Caco-2 (cell line): ENCODE measurements around the gene USP26. TPM values are rescaled to one million over a fixed set of nuclear protein-coding genes. Genes with fewer than 3 reads are reported as not detected.

ENCODE experiments used
- BruUV-seq: library from RNA; stranded (reverse); fragments of 400-500 nt; replicated peaks from 2 replicates; lab custom pipeline; 2021; lab: Mats Ljungman, UMichigan
- CTCF ChIA-PET: fragments of 300-600 bp; sonication (Branson Sonifier 250); formaldehyde crosslinking; loops from one replicate; lab custom pipeline; 2022; ENCODE audit warnings: antibody characterized with exemption; lab: Charles Lee
- POLR2A ChIA-PET: fragments of 300-600 bp; sonication (Branson Sonifier 250); formaldehyde crosslinking; loops from one replicate; lab custom pipeline; 2022; ENCODE audit warnings: antibody characterized with exemption; lab: Charles Lee
- DNase-seq, 2 experiments: peaks; one replicate each; pipeline versions ENCODE4 v3.0.0 to v3.0.0-alpha.2; 2020 to 2022
- H3K27me3 ChIP-seq: replicated peaks from 2 replicates; pipeline ENCODE4 v1.6.0; 2011; ENCODE audit warnings: low read length; ENCODE audit not compliant: control insufficient read depth, insufficient read depth
- H3K36me3 ChIP-seq: 2 replicates; pipeline ENCODE4 v1.5.1; 2011; ENCODE audit warnings: low read length; ENCODE audit not compliant: control insufficient read depth, insufficient read depth
- H3K4me1 ChIP-seq: fragments of 250-450 bp; sonication (Bioruptor Pico); 2 replicates; pipeline ENCODE4 v1.5.1; 2020; ENCODE audit warnings: mild to moderate bottlenecking
- H3K4me3 ChIP-seq: 2 replicates; pipeline ENCODE4 v1.5.1; 2011; ENCODE audit warnings: low read depth, mild to moderate bottlenecking, control low read depth, low read length
- H3K9me3 ChIP-seq: fragments of 250-450 bp; sonication (Bioruptor Pico); 2 replicates; pipeline ENCODE4 v1.5.1; 2020; ENCODE audit warnings: mild to moderate bottlenecking, moderate library complexity
- H3K27ac Mint-ChIP-seq: one replicate; pipeline ENCODE4 v1.8.0; 2022; ENCODE audit warnings: mixed read lengths; ENCODE audit not compliant: unreplicated experiment
- H3K27me3 Mint-ChIP-seq: one replicate; pipeline ENCODE4 v1.8.0; 2022; ENCODE audit warnings: mixed read lengths; ENCODE audit not compliant: insufficient read depth, unreplicated experiment
- H3K36me3 Mint-ChIP-seq: one replicate; pipeline ENCODE4 v1.8.0; 2022; ENCODE audit warnings: mild to moderate bottlenecking, mixed read lengths; ENCODE audit not compliant: insufficient read depth, unreplicated experiment
- H3K4me1 Mint-ChIP-seq: one replicate; pipeline ENCODE4 v1.8.0; 2022; ENCODE audit warnings: low read depth, mixed read lengths; ENCODE audit not compliant: unreplicated experiment
- H3K4me3 Mint-ChIP-seq: one replicate; pipeline ENCODE4 v1.8.0; 2022; ENCODE audit warnings: mild to moderate bottlenecking, moderate library complexity, mixed read lengths; ENCODE audit not compliant: unreplicated experiment
- H3K9me3 Mint-ChIP-seq: one replicate; pipeline ENCODE4 v1.8.0; 2022; ENCODE audit warnings: mixed read lengths; ENCODE audit not compliant: unreplicated experiment
- CTCF ChIP-seq, 2 experiments: fragments of 200-600 bp in 1 of 2; IDR thresholded peaks; 1 replicate in 1 of 2; 2 replicates in 1 of 2; pipeline versions ENCODE4 v1.5.1 to v1.8.0; 2011 to 2022; ENCODE audit warnings: antibody characterized with exemption in 1 of 2, control low read depth in 1 of 2, inconsistent platforms in 1 of 2, low read depth in 1 of 2, low read length in 1 of 2, mild to moderate bottlenecking in 1 of 2, moderate library complexity in 1 of 2; ENCODE audit not compliant: insufficient read depth in 1 of 2, severe bottlenecking in 1 of 2, unreplicated experiment in 1 of 2
- intact Hi-C: fragments of 100-400 bp; cut with micrococcal nuclease; formaldehyde crosslinking; loops from one replicate; pipeline ENCODE4 v1.10.0; 2022; ENCODE audit not compliant: unreplicated experiment
- total RNA-seq: library from RNA; stranded (reverse); gene quantifications from 2 replicates; pipeline ENCODE4 v1.2.3, GENCODE V29; 2022

Gene USP26
- total RNA-seq, 1 experiment from 2014 or later: not detected

GRCh38 chrX:133054761-133055405, 42.0 kb downstream of the USP26 start:
- intact Hi-C loops: no loop called here
- no peaks in the 10 kb centered on the region for H3K27me3 Mint-ChIP-seq

DNA sequence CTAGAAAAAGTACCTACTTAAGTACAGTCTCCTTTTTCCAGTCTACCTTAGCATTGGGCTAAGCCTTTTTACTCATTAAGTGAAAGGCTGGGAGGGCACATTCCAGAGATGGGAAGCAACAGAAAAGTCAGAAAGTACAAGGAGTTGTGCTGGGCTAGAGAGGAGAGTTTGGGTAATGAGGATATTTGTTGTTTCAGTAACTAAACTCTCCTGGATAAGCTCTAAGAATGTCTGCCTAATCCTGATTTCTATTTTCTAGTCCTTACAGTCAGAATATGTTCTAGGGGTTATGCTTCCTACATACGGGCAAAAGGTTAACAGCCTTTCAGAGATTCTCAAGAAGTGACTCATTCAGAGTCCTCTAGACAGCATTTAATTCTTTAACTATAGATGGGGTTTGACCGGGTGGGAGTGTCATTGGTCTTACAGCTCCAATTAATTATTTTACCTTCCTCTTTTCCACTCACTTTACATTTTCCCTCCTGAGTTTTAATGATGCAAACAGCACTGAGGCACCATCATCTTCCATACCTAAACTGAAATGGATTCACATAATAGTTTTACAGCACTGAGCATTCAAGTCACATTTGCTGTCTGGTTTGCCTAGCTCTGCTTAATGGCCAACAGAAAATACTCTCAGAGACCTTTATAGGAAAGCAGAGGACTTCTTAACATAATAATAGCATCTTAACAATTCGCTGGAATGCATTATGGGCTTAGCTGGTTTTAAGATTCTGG, 42.9 kb downstream of the USP26 start:
- ChIA-PET POLR2A (no interaction called here), CTCF (interaction anchor here (0.6 kb wide), 1 partner anchor 320 kb away, joined by 3 read pairs; no protein-coding TSS in a partner anchor)
- Mint-ChIP-seq H3K27ac (no peak overlapping the region), H3K9me3 (no peaks in the 10 kb centered on the region), H3K4me3 (no peak overlapping the region), H3K36me3 (no peaks in the 10 kb centered on the region), H3K27me3 (no peaks in the 10 kb centered on the region), H3K4me1 (peaks cover 7% of the 10 kb centered on the region)
- Histone ChIP-seq H3K36me3 (no peaks in the 10 kb centered on the region), H3K4me1 (0 out of 2 replicates have a peak, but pooled peaks cover 4% of the 10 kb centered on the region), H3K27me3 (no peaks in the 10 kb centered on the region), H3K4me3 (no peak overlapping the region), H3K9me3 (no peaks in the 10 kb centered on the region)
- BruUV-seq: no TSS peak
- intact Hi-C loops: no loop called here
- TF ChIP-seq CTCF (IDR thresholded peaks at IDR 0.05; ENCODE audit: insufficient read depth in 1 of 2, low read depth in 1 of 2, low read length in 1 of 2, severe bottlenecking in 1 of 2, unreplicated experiment in 1 of 2): no peak
- no peak for DNase-seq

More at GRCh38 chrX:133054761-133055405, 42.0 kb downstream of the USP26 start:
- no peak for DNase-seq
- Mint-ChIP-seq H3K36me3 (no peaks in the 10 kb centered on the region), H3K4me3 (no peak overlapping the region), H3K4me1 (peaks cover 7% of the 10 kb centered on the region), H3K27ac (no peak overlapping the region), H3K9me3 (no peaks in the 10 kb centered on the region)
- no peak for TF ChIP-seq CTCF (IDR thresholded peaks at IDR 0.05; ENCODE audit: insufficient read depth in 1 of 2, low read depth in 1 of 2, low read length in 1 of 2, severe bottlenecking in 1 of 2, unreplicated experiment in 1 of 2)
- Histone ChIP-seq H3K9me3 (no peaks in the 10 kb centered on the region), H3K4me3 (no peak overlapping the region), H3K27me3 (no peaks in the 10 kb centered on the region), H3K4me1 (0 out of 2 replicates have a peak, but pooled peaks cover 4% of the 10 kb centered on the region), H3K36me3 (no peaks in the 10 kb centered on the region)
- ChIA-PET CTCF (no interaction called here), POLR2A (no interaction called here)
- no TSS peak for BruUV-seq

DNA sequence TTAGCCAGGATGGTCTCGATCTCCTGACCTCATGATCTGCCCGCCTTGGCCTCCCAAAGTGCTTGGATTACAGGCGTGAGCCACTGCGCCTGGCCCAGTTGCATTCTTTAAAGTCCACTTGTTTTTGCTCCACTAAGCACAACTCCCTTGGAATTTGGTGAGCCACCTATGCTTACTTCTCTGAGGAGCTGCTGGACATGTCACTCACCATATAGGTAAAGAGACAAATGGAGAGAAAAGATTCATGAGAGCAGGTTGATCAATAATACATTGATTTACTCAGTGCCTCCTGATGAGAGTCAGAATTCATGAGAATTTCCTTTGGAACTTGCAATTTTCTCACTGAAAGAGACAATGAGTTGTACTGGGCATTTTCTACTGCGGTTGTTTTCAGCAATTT, 48.2 kb downstream of the USP26 start:
- CTCF ChIA-PET: no interaction called here
- no peak overlapping the region for H3K27ac Mint-ChIP-seq
- no peaks in the 10 kb centered on the region for H3K4me1 Mint-ChIP-seq
- intact Hi-C loops: loop anchor here (10.0 kb wide), 1 partner anchor 46 kb away; the partner anchor contains the start of gene USP26
- H3K36me3 Mint-ChIP-seq: no peaks in the 10 kb centered on the region
- H3K4me3 ChIP-seq: no peak overlapping the region
- no peaks in the 10 kb centered on the region for H3K9me3 ChIP-seq
- no peaks in the 10 kb centered on the region for H3K27me3 ChIP-seq
- no TSS peak for BruUV-seq
- no peaks in the 10 kb centered on the region for H3K9me3 Mint-ChIP-seq
- POLR2A ChIA-PET: no interaction called here
- H3K36me3 ChIP-seq: no peaks in the 10 kb centered on the region
- 0 out of 2 replicates have a peak, but pooled peaks cover 3% of the 10 kb centered on the region for H3K4me1 ChIP-seq
- no peak for DNase-seq
- no peak for TF ChIP-seq CTCF (IDR thresholded peaks at IDR 0.05; ENCODE audit: insufficient read depth in 1 of 2, low read depth in 1 of 2, low read length in 1 of 2, severe bottlenecking in 1 of 2, unreplicated experiment in 1 of 2)
- no peaks in the 10 kb centered on the region for H3K27me3 Mint-ChIP-seq
- no peak overlapping the region for H3K4me3 Mint-ChIP-seq
